WTC11 (cell line): Measurements from ENCODE around the gene ST6GALNAC1.

Experiments
- CTCF ChIP-seq: fragments of 200-600 bp; IDR thresholded peaks from 2 replicates; pipeline ENCODE4 v1.8.0; 2022; ENCODE audit warnings: antibody characterized with exemption
- E2F1 ChIP-seq: sonication (generic); formaldehyde crosslinking; IDR thresholded peaks from 2 replicates; pipeline ENCODE4 v1.8.0; 2022; ENCODE audit warnings: mild to moderate bottlenecking, missing genetic modification reagents
- ELF4 ChIP-seq: sonication (generic); formaldehyde crosslinking; IDR thresholded peaks from 2 replicates; pipeline ENCODE4 v1.8.1; 2022; ENCODE audit warnings: low read depth, mild to moderate bottlenecking, moderate library complexity, missing genetic modification reagents
- MAX ChIP-seq: sonication (generic); formaldehyde crosslinking; IDR thresholded peaks from 2 replicates; pipeline ENCODE4 v1.8.0; 2022; ENCODE audit warnings: mild to moderate bottlenecking, missing genetic modification reagents
- USF2 ChIP-seq: sonication (generic); formaldehyde crosslinking; IDR thresholded peaks from 2 replicates; pipeline ENCODE4 v1.8.1; 2023; ENCODE audit warnings: mild to moderate bottlenecking, missing genetic modification reagents, moderate library complexity
- ZNF281 ChIP-seq: sonication (generic); formaldehyde crosslinking; IDR thresholded peaks from 2 replicates; pipeline ENCODE4 v1.8.0; 2023; ENCODE audit warnings: mild to moderate bottlenecking, missing genetic modification reagents

GRCh38 chr17:76642994-76643393 is 563 bp downstream of the ST6GALNAC1 start:
- TF ChIP-seq E2F1 (no peak), CTCF (no peak), ELF4 (CRISPR knock-in tag) (no peak), MAX (no peak), ZNF281 (CRISPR knock-in tag) (no peak), USF2 (CRISPR knock-in tag) (no peak)
